HEK293T (cell line): ENCODE measurements around the gene KASH5.

ENCODE experiments used
- CTCF ChIA-PET: fragments of 350-600 bp; formaldehyde crosslinking; extraction: SDS; loops from one replicate; lab custom pipeline; 2021; ENCODE audit warnings: antibody characterized with exemption, inconsistent platforms; lab: Yijun Ruan, JAX
- POLR2A ChIA-PET: fragments of 350-600 bp; formaldehyde crosslinking; extraction: SDS; loops from one replicate; lab custom pipeline; 2020; ENCODE audit warnings: antibody characterized with exemption, inconsistent platforms; lab: Yijun Ruan, JAX
- DNase-seq: peaks from one replicate; pipeline ENCODE4 v3.0.0; 2012; ENCODE audit warnings: mixed read lengths; ENCODE audit errors: extremely low spot score
- ARNT ChIP-seq: fragments of 450-650 bp; IDR thresholded peaks from 2 replicates; pipeline ENCODE4 v1.6.1; 2017; ENCODE audit warnings: mild to moderate bottlenecking
- BHLHE40 ChIP-seq: fragments of 450-650 bp; IDR thresholded peaks from 2 replicates; pipeline ENCODE4 v1.6.1; 2016; ENCODE audit warnings: mild to moderate bottlenecking, moderate library complexity, borderline replicate concordance
- CTBP1 ChIP-seq: fragments of 450-650 bp; IDR thresholded peaks from 2 replicates; pipeline ENCODE4 v1.6.1; 2016; ENCODE audit warnings: borderline replicate concordance
- ELF4 ChIP-seq: fragments of 450-650 bp; IDR thresholded peaks from 2 replicates; pipeline ENCODE4 v1.6.1; 2017; ENCODE audit warnings: antibody characterized with exemption
- FOXA1 ChIP-seq: fragments of 450-650 bp; IDR thresholded peaks from 2 replicates; pipeline ENCODE4 v1.6.1; 2016; ENCODE audit warnings: mild to moderate bottlenecking
- FOXK2 ChIP-seq: fragments of 450-650 bp; IDR thresholded peaks from 2 replicates; pipeline ENCODE4 v1.6.1; 2016; ENCODE audit warnings: mild to moderate bottlenecking
- FOXM1 ChIP-seq: fragments of 450-650 bp; IDR thresholded peaks from 2 replicates; pipeline ENCODE4 v1.6.1; 2017; ENCODE audit warnings: mild to moderate bottlenecking, borderline replicate concordance
- HDGF ChIP-seq: fragments of 450-650 bp; IDR thresholded peaks from 2 replicates; pipeline ENCODE4 v1.6.1; 2017; ENCODE audit warnings: antibody characterized with exemption, borderline replicate concordance
- L3MBTL2 ChIP-seq: fragments of 450-650 bp; conservative IDR thresholded peaks from 2 replicates; pipeline ENCODE4 v1.6.1; 2016; ENCODE audit warnings: mild to moderate bottlenecking
- LEF1 ChIP-seq: fragments of 450-650 bp; IDR thresholded peaks from 2 replicates; pipeline ENCODE4 v1.6.1; 2017; ENCODE audit warnings: mild to moderate bottlenecking, borderline replicate concordance
- NFRKB ChIP-seq: fragments of 450-650 bp; IDR thresholded peaks from 2 replicates; pipeline ENCODE4 v1.6.1; 2016; ENCODE audit warnings: mild to moderate bottlenecking, moderate library complexity
- SP1 ChIP-seq: fragments of 450-650 bp; IDR thresholded peaks from 2 replicates; pipeline ENCODE4 v1.6.1; 2017
- SUZ12 ChIP-seq: fragments of 450-650 bp; IDR thresholded peaks from 2 replicates; pipeline ENCODE4 v1.6.1; 2016; ENCODE audit warnings: mild to moderate bottlenecking
- TARDBP ChIP-seq: fragments of 450-650 bp; IDR thresholded peaks from 2 replicates; pipeline ENCODE4 v1.6.1; 2016
- ZNF384 ChIP-seq: fragments of 450-650 bp; IDR thresholded peaks from 2 replicates; pipeline ENCODE4 v1.6.1; 2016
- TF ChIP-seq, protein P1 (sequence below): fragments of 450-650 bp; IDR thresholded peaks from 2 replicates; pipeline ENCODE4 v1.6.1; 2016

The KASH5 gene

GRCh38 chr19:49438261-49438660 lies 50.2 kb downstream of the KASH5 start:
- DNase-seq = no peak
- no peak for TF ChIP-seq FOXA1
- TF ChIP-seq TARDBP = no peak
- no peak for TF ChIP-seq ELF4
- no peak for TF ChIP-seq NFRKB
- TF ChIP-seq FOXM1 = no peak
- no peak for TF ChIP-seq ZNF384
- TF ChIP-seq ARNT = no peak
- no peak for TF ChIP-seq HDGF
- no peak for TF ChIP-seq SUZ12
- POLR2A ChIA-PET = interaction anchor here (1.4 kb wide), 1 partner anchor 14 kb away, joined by 3 read pairs; the partner anchor contains the start of gene PIH1D1
- CTCF ChIA-PET = no interaction called here

- ChIA-PET POLR2A (interaction anchor here (0.9 to 1.7 kb wide), 3 partner anchors 13 to 56 kb away, joined by 3 to 7 read pairs (median 3); partner anchors contain the start of gene ALDH16A1), CTCF (no interaction called here)
- no peak for TF ChIP-seq ELF4
- no peak for TF ChIP-seq TARDBP
- TF ChIP-seq NFRKB = no peak
- TF ChIP-seq FOXK2 = no peak
- no peak for TF ChIP-seq BHLHE40
- no peak for TF ChIP-seq HDGF
- TF ChIP-seq L3MBTL2 = no peak
- no peak for DNase-seq
Observed at GRCh38 chr19:49439836-49440235, 51.8 kb downstream of the KASH5 start.

GRCh38 chr19:49440439-49441209 lies 52.6 kb downstream of the KASH5 start:
- TF ChIP-seq L3MBTL2 (no peak), HDGF (no peak), BHLHE40 (no peak), ARNT (no peak), CTBP1 (no peak), SUZ12 (no peak), TARDBP (no peak), ZNF384 (no peak), FOXM1 (no peak)
- no peak for DNase-seq
- ChIA-PET CTCF (interaction anchor here (1.0 kb wide), 1 partner anchor 49 kb away, joined by 3 read pairs; no protein-coding TSS in a partner anchor), POLR2A (interaction anchor here (0.9 to 3.1 kb wide), 4 partner anchors 11 to 55 kb away, joined by 3 to 20 read pairs (median 6); partner anchors contain the start of genes ALDH16A1 and PIH1D1)

- DNase-seq = peak; percentile 84
- ChIA-PET POLR2A (interaction anchor here (1.1 to 3.1 kb wide), 5 partner anchors 10 to 235 kb away, joined by 3 to 20 read pairs (median 6); partner anchors contain the start of genes ALDH16A1, GFY and PIH1D1), CTCF (interaction anchor here (0.8 to 1.0 kb wide), 2 partner anchors 50 to 216 kb away, joined by 3 to 4 read pairs; no protein-coding TSS in a partner anchor)
- TF ChIP-seq CTBP1 = no peak
- no peak for TF ChIP-seq L3MBTL2
- TF ChIP-seq LEF1 = no peak
- no peak for TF ChIP-seq SUZ12
- TF ChIP-seq TARDBP = no peak
Observed at GRCh38 chr19:49441210-49441959, 53.3 kb downstream of the KASH5 start, which contains the start of gene SLC17A7. Gene SLC17A7, minus strand, starts transcription at chr19:49441527. Its CDS starts 148 bp downstream, at chr19:49441379.

- POLR2A ChIA-PET = interaction anchor here (1.1 to 3.1 kb wide), 5 partner anchors 10 to 234 kb away, joined by 3 to 20 read pairs (median 6); partner anchors contain the start of genes ALDH16A1, GFY and PIH1D1
- no peak for TF ChIP-seq TARDBP
- no peak for TF ChIP-seq ELF4
- TF ChIP-seq CTBP1 = no peak
- no peak for TF ChIP-seq LEF1
- no peak for TF ChIP-seq HDGF
- CTCF ChIA-PET = interaction anchor here (0.8 to 1.5 kb wide), 3 partner anchors 10 to 217 kb away, joined by 4 read pairs; partner anchors contain the start of gene PIH1D1
- no peak for DNase-seq
Observed at GRCh38 chr19:49441960-49442350, 53.9 kb downstream of the KASH5 start.

GRCh38 chr19:49442354-49442753 lies 54.3 kb downstream of the KASH5 start:
- no peak for TF ChIP-seq LEF1
- no peak for TF ChIP-seq FOXM1
- TF ChIP-seq SP1 = no peak
- no peak for TF ChIP-seq FOXA1
- no peak for TF ChIP-seq FOXK2
- TF ChIP-seq BHLHE40 = no peak
- TF ChIP-seq L3MBTL2 = no peak
- no peak for TF ChIP-seq ZNF384
- no peak for TF ChIP-seq HDGF
- no peak for TF ChIP-seq SUZ12
- TF ChIP-seq TARDBP = no peak
- TF ChIP-seq, protein P1, sequence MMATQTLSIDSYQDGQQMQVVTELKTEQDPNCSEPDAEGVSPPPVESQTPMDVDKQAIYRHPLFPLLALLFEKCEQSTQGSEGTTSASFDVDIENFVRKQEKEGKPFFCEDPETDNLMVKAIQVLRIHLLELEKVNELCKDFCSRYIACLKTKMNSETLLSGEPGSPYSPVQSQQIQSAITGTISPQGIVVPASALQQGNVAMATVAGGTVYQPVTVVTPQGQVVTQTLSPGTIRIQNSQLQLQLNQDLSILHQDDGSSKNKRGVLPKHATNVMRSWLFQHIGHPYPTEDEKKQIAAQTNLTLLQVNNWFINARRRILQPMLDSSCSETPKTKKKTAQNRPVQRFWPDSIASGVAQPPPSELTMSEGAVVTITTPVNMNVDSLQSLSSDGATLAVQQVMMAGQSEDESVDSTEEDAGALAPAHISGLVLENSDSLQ = no peak
- no peak for TF ChIP-seq CTBP1
- no peak for TF ChIP-seq ELF4
- no peak for TF ChIP-seq NFRKB
- TF ChIP-seq ARNT = no peak
- CTCF ChIA-PET = interaction anchor here (0.8 to 1.5 kb wide), 4 partner anchors 9 to 217 kb away, joined by 3 to 4 read pairs (median 4); partner anchors contain the start of genes ALDH16A1 and PIH1D1

More at GRCh38 chr19:49442354-49442753, 54.3 kb downstream of the KASH5 start:
- POLR2A ChIA-PET = interaction anchor here (0.5 to 3.1 kb wide), 6 partner anchors 9 to 234 kb away, joined by 3 to 20 read pairs (median 5); partner anchors contain the start of genes ALDH16A1, GFY and PIH1D1
- DNase-seq = no peak
